Measurements from ENCODE around the gene LRRC10B. TPM values are rescaled to one million over a fixed set of nuclear protein-coding genes. Genes with fewer than 3 reads are reported as not detected.

Gene LRRC10B
- total and polyA plus RNA-seq, 2 experiments from 2014 or later, result 0.43 to 0.68 TPM

DNA sequence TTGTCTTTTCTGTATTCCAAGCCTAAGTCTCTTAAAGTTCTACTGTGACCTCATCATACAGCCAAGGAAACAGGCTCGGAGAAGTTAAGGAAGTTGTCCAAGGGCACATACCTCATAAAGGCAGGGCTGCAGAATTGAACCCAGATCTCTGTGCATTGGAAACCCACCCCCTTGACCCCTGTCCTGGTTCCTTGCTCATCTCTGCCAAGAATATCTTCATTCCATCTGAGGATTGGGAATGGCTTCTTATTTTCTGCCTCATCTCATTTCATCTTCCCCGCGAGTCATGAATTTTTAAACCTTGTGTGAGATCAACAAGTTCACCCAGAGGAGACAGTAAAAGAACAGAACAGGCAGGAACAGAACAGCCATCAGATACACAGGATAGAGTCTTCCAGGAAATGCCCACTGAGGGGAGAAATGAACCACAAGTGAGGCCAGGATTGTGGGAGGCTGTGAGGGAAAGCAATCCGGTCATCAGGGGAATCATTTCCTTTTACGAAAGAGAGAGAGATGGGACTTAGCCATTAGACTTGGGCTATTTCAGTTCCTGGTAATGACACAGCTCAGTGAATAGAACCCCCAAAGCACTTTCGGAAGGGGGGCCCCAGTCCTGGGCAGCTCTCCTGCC lies 34.4 kb upstream of the LRRC10B start:
- Histone ChIP-seq H3K79me2 (no peaks in the 10 kb centered on the region), H3K4me3 (no peak overlapping the region), H3K27me3 (no peaks in the 10 kb centered on the region), H3K27ac (no peak overlapping the region), H2AFZ (no peak overlapping the region), H3K9me2 (replicated peaks; ENCODE audit: insufficient read depth) (no peaks in the 10 kb centered on the region), H3K4me1 (ENCODE audit: insufficient read depth) (no peaks in the 10 kb centered on the region), H4K20me1 (ENCODE audit: insufficient read depth, poor library complexity, severe bottlenecking) (no peaks in the 10 kb centered on the region), H3K36me3 (replicated peaks; ENCODE audit: insufficient read depth, low read depth) (no peaks in the 10 kb centered on the region), H3K4me2 (no peak overlapping the region), H3K9me3 (ENCODE audit: low read depth) (no peaks in the 10 kb centered on the region)
- WGBS (ENCODE audit: low lambda C conversion rate, missing lambda C conversion rate), result 93% methylated on average over 6 of the region's 6 CpGs
- no peak for DNase-seq (ENCODE audit: low spot score)
- TF ChIP-seq EZH2phosphoT487 (IDR thresholded peaks at IDR 0.05; ENCODE audit: low read depth, severe bottlenecking, unreplicated experiment) (no peak), EZH2 (IDR thresholded peaks at IDR 0.05; ENCODE audit: borderline replicate concordance) (no peak)
- TF ChIP-seq, protein P1, sequence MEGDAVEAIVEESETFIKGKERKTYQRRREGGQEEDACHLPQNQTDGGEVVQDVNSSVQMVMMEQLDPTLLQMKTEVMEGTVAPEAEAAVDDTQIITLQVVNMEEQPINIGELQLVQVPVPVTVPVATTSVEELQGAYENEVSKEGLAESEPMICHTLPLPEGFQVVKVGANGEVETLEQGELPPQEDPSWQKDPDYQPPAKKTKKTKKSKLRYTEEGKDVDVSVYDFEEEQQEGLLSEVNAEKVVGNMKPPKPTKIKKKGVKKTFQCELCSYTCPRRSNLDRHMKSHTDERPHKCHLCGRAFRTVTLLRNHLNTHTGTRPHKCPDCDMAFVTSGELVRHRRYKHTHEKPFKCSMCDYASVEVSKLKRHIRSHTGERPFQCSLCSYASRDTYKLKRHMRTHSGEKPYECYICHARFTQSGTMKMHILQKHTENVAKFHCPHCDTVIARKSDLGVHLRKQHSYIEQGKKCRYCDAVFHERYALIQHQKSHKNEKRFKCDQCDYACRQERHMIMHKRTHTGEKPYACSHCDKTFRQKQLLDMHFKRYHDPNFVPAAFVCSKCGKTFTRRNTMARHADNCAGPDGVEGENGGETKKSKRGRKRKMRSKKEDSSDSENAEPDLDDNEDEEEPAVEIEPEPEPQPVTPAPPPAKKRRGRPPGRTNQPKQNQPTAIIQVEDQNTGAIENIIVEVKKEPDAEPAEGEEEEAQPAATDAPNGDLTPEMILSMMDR (IDR thresholded peaks at IDR 0.05; ENCODE audit: poor library complexity), result no peak

DNA sequence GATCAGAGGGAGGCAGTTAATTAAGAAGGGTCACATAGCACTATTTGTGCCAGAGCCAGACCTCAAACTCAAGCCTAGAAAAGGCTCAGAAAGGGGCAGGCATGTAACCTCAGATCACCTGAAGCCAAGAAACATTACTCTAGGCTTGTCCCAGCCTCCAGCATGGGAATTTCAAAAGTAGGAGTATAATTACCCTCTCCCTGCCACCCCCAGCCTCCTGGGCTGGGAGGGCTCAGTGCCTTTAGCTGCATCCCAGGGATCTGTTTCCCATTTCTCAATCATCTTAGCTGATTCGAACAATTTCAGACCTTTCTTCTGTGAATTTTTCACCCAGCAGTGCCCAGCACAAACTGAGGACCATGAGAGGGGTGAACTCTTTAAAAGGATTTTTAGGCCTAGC lies 33.1 kb upstream of the LRRC10B start:
- Histone ChIP-seq H3K4me3 (no peak overlapping the region), H3K4me1 (ENCODE audit: insufficient read depth) (no peaks in the 10 kb centered on the region), H3K27me3 (no peaks in the 10 kb centered on the region), H2AFZ (no peak overlapping the region), H3K9me2 (replicated peaks; ENCODE audit: insufficient read depth) (no peaks in the 10 kb centered on the region), H4K20me1 (ENCODE audit: insufficient read depth, poor library complexity, severe bottlenecking) (no peaks in the 10 kb centered on the region), H3K27ac (no peak overlapping the region), H3K9me3 (ENCODE audit: low read depth) (no peaks in the 10 kb centered on the region), H3K36me3 (replicated peaks; ENCODE audit: insufficient read depth, low read depth) (no peaks in the 10 kb centered on the region), H3K79me2 (no peaks in the 10 kb centered on the region), H3K4me2 (no peak overlapping the region)
- DNase-seq (ENCODE audit: low spot score), result no peak
- TF ChIP-seq EZH2 (IDR thresholded peaks at IDR 0.05; ENCODE audit: borderline replicate concordance) (no peak), EZH2phosphoT487 (IDR thresholded peaks at IDR 0.05; ENCODE audit: low read depth, severe bottlenecking, unreplicated experiment) (no peak)
- TF ChIP-seq, protein P1 (IDR thresholded peaks at IDR 0.05; ENCODE audit: poor library complexity), result no peak
- 100% methylated on average over 1 of the region's 1 CpG for WGBS (ENCODE audit: low lambda C conversion rate, missing lambda C conversion rate)

DNA sequence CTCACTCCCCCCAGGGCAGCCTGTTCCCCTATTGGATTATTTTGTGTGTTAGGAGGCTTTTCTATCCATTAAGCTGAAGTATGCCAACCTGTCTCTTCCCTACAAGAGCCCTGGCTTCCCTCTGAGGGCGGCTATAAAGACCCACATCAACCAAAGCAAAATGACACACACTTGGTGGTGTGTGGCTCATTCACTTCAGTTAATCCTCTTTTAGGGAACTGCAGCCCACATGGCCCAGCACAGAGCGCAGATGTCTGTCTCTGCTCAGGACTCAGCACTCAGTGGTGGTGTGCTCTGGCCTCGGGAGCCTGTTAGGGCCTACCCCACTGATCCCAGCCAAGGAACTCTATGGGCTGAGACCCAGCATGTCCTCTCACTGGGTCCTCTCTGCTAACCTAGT lies 32.2 kb upstream of the LRRC10B start:
- H3K4me2 ChIP-seq, result no peak overlapping the region
- H3K27ac ChIP-seq, result no peak overlapping the region
- no peaks in the 10 kb centered on the region for H3K4me1 ChIP-seq (ENCODE audit: insufficient read depth)
- no peaks in the 10 kb centered on the region for H4K20me1 ChIP-seq (ENCODE audit: insufficient read depth, poor library complexity, severe bottlenecking)
- no peaks in the 10 kb centered on the region for H3K9me2 ChIP-seq (replicated peaks; ENCODE audit: insufficient read depth)
- H3K9me3 ChIP-seq (ENCODE audit: low read depth), result no peaks in the 10 kb centered on the region
- H3K27me3 ChIP-seq, result no peaks in the 10 kb centered on the region
- WGBS (ENCODE audit: low lambda C conversion rate, missing lambda C conversion rate), result 95% methylated on average over 3 of the region's 3 CpGs
- no peaks in the 10 kb centered on the region for H3K79me2 ChIP-seq
- no peak overlapping the region for H3K4me3 ChIP-seq
- TF ChIP-seq, protein P1 (IDR thresholded peaks at IDR 0.05; ENCODE audit: poor library complexity), result no peak
- no peak overlapping the region for H2AFZ ChIP-seq
- no peaks in the 10 kb centered on the region for H3K36me3 ChIP-seq (replicated peaks; ENCODE audit: insufficient read depth, low read depth)
- DNase-seq (ENCODE audit: low spot score), result no peak

DNA sequence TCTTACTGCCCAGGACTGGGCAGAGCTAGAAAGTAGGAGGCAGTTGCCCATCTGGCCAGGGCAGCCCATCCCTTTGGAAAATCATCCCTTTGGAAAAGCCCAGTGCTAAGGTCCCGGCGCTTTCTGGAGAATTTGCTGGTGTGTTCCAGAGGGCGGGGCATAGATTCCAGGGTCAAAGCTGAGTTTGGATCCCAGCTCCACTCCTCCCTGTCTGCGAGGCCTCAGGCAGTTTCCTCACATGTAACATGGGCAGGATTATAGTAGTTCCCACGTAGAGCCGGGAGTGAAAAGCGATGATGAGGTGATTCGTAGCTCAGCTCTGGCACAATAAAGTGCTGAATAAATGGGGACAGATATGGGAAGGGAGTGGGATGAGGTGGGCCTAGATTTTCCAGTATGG lies 31.4 kb upstream of the LRRC10B start:
- no peaks in the 10 kb centered on the region for H3K4me1 ChIP-seq (ENCODE audit: insufficient read depth)
- no peaks in the 10 kb centered on the region for H4K20me1 ChIP-seq (ENCODE audit: insufficient read depth, poor library complexity, severe bottlenecking)
- DNase-seq (ENCODE audit: low spot score), result no peak
- no peaks in the 10 kb centered on the region for H3K36me3 ChIP-seq (replicated peaks; ENCODE audit: insufficient read depth, low read depth)
- WGBS (ENCODE audit: low lambda C conversion rate, missing lambda C conversion rate), result 73% methylated on average over 8 of the region's 8 CpGs
- H2AFZ ChIP-seq, result no peak overlapping the region
- H3K9me2 ChIP-seq (replicated peaks; ENCODE audit: insufficient read depth), result no peaks in the 10 kb centered on the region
- H3K27me3 ChIP-seq, result no peaks in the 10 kb centered on the region
- H3K4me2 ChIP-seq, result peak overlapping the region; percentile 64
- no peaks in the 10 kb centered on the region for H3K9me3 ChIP-seq (ENCODE audit: low read depth)
- no peaks in the 10 kb centered on the region for H3K79me2 ChIP-seq
- H3K27ac ChIP-seq, result no peak overlapping the region
- TF ChIP-seq, protein P1 (IDR thresholded peaks at IDR 0.05; ENCODE audit: poor library complexity), result no peak
- TF ChIP-seq EZH2 (IDR thresholded peaks at IDR 0.05; ENCODE audit: borderline replicate concordance) (no peak), EZH2phosphoT487 (IDR thresholded peaks at IDR 0.05; ENCODE audit: low read depth, severe bottlenecking, unreplicated experiment) (no peak)
- H3K4me3 ChIP-seq, result no peak overlapping the region
